Immature natural killer cell (primary cell): Measurements from ENCODE around the gene VPS4A. TPM values are rescaled to one million over a fixed set of nuclear protein-coding genes. Genes with fewer than 3 reads are reported as not detected.
"Not testable (repeated sequence)": the region's sequence is repeated elsewhere in the genome, so short reads cannot be mapped to it uniquely, and the experiment has no call there.

ENCODE experiments used
- DNase-seq, 3 donors: peaks; one replicate each; pipeline ENCODE4 v3.0.0; 2022; ENCODE audit warnings: mixed read lengths in 1 of 3
- H3K27ac Mint-ChIP-seq, 6 donors: one replicate each; pipeline ENCODE4 v1.8.0; 2020; ENCODE audit warnings: mixed read lengths in 6 of 6, mild to moderate bottlenecking in 5 of 6, inconsistent platforms in 4 of 6, moderate library complexity in 3 of 6
- H3K27me3 Mint-ChIP-seq, 3 donors: one replicate each; pipeline ENCODE4 v1.8.0; 2020 to 2021; ENCODE audit warnings: low read depth in 3 of 3, mild to moderate bottlenecking in 3 of 3, mixed read lengths in 3 of 3, moderate library complexity in 3 of 3, inconsistent platforms in 1 of 3
- H3K36me3 Mint-ChIP-seq, 3 donors: one replicate each; pipeline ENCODE4 v1.8.0; 2020; ENCODE audit warnings: mixed read lengths in 3 of 3, inconsistent platforms in 2 of 3, mild to moderate bottlenecking in 2 of 3
- H3K4me1 Mint-ChIP-seq, 2 donors: one replicate each; pipeline ENCODE4 v1.8.0; 2020; ENCODE audit warnings: inconsistent platforms in 2 of 2, mild to moderate bottlenecking in 2 of 2, mixed read lengths in 2 of 2, moderate library complexity in 1 of 2
- H3K4me3 Mint-ChIP-seq, 5 donors: one replicate each; pipeline ENCODE4 v1.8.0; 2020; ENCODE audit warnings: mild to moderate bottlenecking in 5 of 5, mixed read lengths in 5 of 5, inconsistent platforms in 3 of 5, moderate library complexity in 3 of 5
- H3K9me3 Mint-ChIP-seq, 6 donors: one replicate each; pipeline ENCODE4 v1.8.0; 2020; ENCODE audit warnings: mild to moderate bottlenecking in 6 of 6, mixed read lengths in 6 of 6, inconsistent platforms in 4 of 6, moderate library complexity in 3 of 6
- polyA plus RNA-seq, 3 donors: library from polyadenylated mRNA; unstranded; fragments of 300-500 nt; fragmentation: Illumina TruSeq; gene quantifications; one replicate each; pipeline ENCODE4 v1.2.3, GENCODE V29; 2021

VPS4A gene
- polyA plus RNA-seq, 3 donors from 2014 or later = 26.5 to 52.0 (median 30.9) TPM

- peak overlapping the region in 1 of 6 donors; percentile 70 for H3K27ac Mint-ChIP-seq
- H3K4me1 Mint-ChIP-seq, H3K9me3 Mint-ChIP-seq, H3K4me3 Mint-ChIP-seq, DNase-seq, H3K27me3 Mint-ChIP-seq, H3K36me3 Mint-ChIP-seq: not testable (repeated sequence)
Observed at GRCh38 chr16:69291657-69292056, 19.5 kb upstream of the VPS4A start.

- peaks cover 0 to 4% (median 0%) of the 10 kb centered on the region in 3 donors for H3K36me3 Mint-ChIP-seq
- no peak overlapping the region for H3K4me3 Mint-ChIP-seq
- no peaks in the 10 kb centered on the region for H3K4me1 Mint-ChIP-seq
- peak overlapping the region in 4 of 6 donors; percentile 0 to 47 (median 12) for H3K27ac Mint-ChIP-seq
- no peaks in the 10 kb centered on the region for H3K9me3 Mint-ChIP-seq
- H3K27me3 Mint-ChIP-seq = no peaks in the 10 kb centered on the region
- DNase-seq = no peak
Observed at GRCh38 chr16:69293401-69293800, 17.7 kb upstream of the VPS4A start.

- H3K36me3 Mint-ChIP-seq = peaks cover 0 to 3% (median 0%) of the 10 kb centered on the region in 3 donors
- H3K27me3 Mint-ChIP-seq = no peaks in the 10 kb centered on the region
- H3K4me1 Mint-ChIP-seq = no peaks in the 10 kb centered on the region
- H3K4me3 Mint-ChIP-seq = no peak overlapping the region
- no peak for DNase-seq
- no peak overlapping the region for H3K27ac Mint-ChIP-seq
- no peaks in the 10 kb centered on the region for H3K9me3 Mint-ChIP-seq
Observed at GRCh38 chr16:69294051-69294450, 17.1 kb upstream of the VPS4A start.

DNA sequence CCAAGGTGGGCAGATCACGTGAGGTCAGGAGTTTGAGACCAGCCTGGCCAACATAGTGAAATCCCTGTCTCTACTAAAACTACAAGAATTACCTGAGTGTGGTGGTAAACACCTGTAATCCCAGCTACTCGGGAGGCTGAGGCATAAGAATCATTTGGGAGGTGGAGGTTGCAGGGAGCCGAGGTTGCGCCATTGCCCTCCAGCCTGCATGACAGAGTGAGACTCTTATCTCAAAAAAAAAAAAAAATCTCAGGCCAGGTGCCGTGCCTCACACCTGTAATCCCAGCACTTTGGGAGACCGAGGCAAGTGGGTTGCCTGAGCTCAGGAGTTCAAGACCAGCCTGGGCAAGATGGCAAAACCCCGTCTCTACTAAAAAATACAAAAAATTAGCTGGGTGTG is 14.4 kb upstream of the VPS4A start:
- not testable (repeated sequence) for H3K4me1 Mint-ChIP-seq, H3K27ac Mint-ChIP-seq, H3K9me3 Mint-ChIP-seq, DNase-seq, H3K27me3 Mint-ChIP-seq, H3K4me3 Mint-ChIP-seq
- H3K36me3 Mint-ChIP-seq = peaks cover 10 to 15% (median 14%) of the 10 kb centered on the region in 3 donors

- Mint-ChIP-seq H3K36me3 (peaks cover 10 to 16% (median 15%) of the 10 kb centered on the region in 3 donors), H3K27me3 (peaks cover 0 to 2% (median 0%) of the 10 kb centered on the region in 3 donors), H3K4me1 (no peaks in the 10 kb centered on the region), H3K27ac (no peak overlapping the region), H3K4me3 (no peak overlapping the region), H3K9me3 (no peaks in the 10 kb centered on the region)
- no peak for DNase-seq
Observed at GRCh38 chr16:69298261-69298660, 12.9 kb upstream of the VPS4A start.

DNA sequence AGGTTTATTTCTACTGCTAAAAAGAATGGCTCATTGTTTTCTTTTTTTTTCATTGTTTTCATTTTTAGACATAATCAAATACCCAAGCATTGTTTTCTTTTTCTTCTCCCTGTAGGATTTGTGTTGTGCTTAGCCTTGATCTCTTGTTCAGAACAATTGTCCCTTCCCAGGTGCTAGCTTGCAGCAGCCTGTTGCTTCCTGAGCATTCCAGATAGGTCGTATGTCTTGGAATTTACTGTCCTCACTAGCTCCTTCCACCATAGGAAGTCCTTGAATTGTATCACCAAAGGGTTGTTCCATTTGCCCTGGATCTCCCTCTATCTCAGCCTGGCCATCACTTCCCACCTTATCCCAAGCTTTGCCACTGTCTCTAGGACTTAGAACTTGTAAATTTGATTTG is 10.0 kb upstream of the VPS4A start:
- Mint-ChIP-seq H3K27me3 (peaks cover 0 to 2% (median 0%) of the 10 kb centered on the region in 3 donors), H3K9me3 (no peaks in the 10 kb centered on the region), H3K4me1 (no peaks in the 10 kb centered on the region), H3K27ac (no peak overlapping the region), H3K4me3 (no peak overlapping the region), H3K36me3 (peaks cover 14 to 19% (median 17%) of the 10 kb centered on the region in 3 donors)
- no peak for DNase-seq

GRCh38 chr16:69301861-69302260 is 9.3 kb upstream of the VPS4A start:
- H3K27ac Mint-ChIP-seq = no peak overlapping the region
- peaks cover 14 to 19% (median 17%) of the 10 kb centered on the region in 3 donors for H3K36me3 Mint-ChIP-seq
- peaks cover 0 to 2% (median 0%) of the 10 kb centered on the region in 3 donors for H3K27me3 Mint-ChIP-seq
- H3K4me1 Mint-ChIP-seq = no peaks in the 10 kb centered on the region
- no peak for DNase-seq
- H3K9me3 Mint-ChIP-seq = no peaks in the 10 kb centered on the region
- H3K4me3 Mint-ChIP-seq = no peak overlapping the region

GRCh38 chr16:69302301-69302700 is 8.8 kb upstream of the VPS4A start:
- H3K27me3 Mint-ChIP-seq = peaks cover 0 to 2% (median 0%) of the 10 kb centered on the region in 3 donors
- no peaks in the 10 kb centered on the region for H3K9me3 Mint-ChIP-seq
- no peaks in the 10 kb centered on the region for H3K4me1 Mint-ChIP-seq
- no peak overlapping the region for H3K4me3 Mint-ChIP-seq
- no peak overlapping the region for H3K27ac Mint-ChIP-seq
- H3K36me3 Mint-ChIP-seq = peaks cover 14 to 19% (median 17%) of the 10 kb centered on the region in 3 donors
- no peak for DNase-seq

- Mint-ChIP-seq H3K27me3 (peaks cover 2 to 3% (median 2%) of the 10 kb centered on the region in 3 donors), H3K36me3 (peaks cover 7 to 10% (median 9%) of the 10 kb centered on the region in 3 donors), H3K27ac (no peak overlapping the region), H3K4me1 (peaks cover 7 to 9% of the 10 kb centered on the region in 2 donors), H3K4me3 (no peak overlapping the region), H3K9me3 (no peaks in the 10 kb centered on the region)
- DNase-seq = no peak
Observed at GRCh38 chr16:69306031-69306430, 5.1 kb upstream of the VPS4A start.

- peaks cover 11 to 14% of the 10 kb centered on the region in 2 donors for H3K4me1 Mint-ChIP-seq
- DNase-seq = no peak
- no peaks in the 10 kb centered on the region for H3K9me3 Mint-ChIP-seq
- H3K27ac Mint-ChIP-seq = no peak overlapping the region
- peaks cover 3 to 4% (median 4%) of the 10 kb centered on the region in 3 donors for H3K36me3 Mint-ChIP-seq
- no peak overlapping the region for H3K4me3 Mint-ChIP-seq
- H3K27me3 Mint-ChIP-seq = peaks cover 2 to 3% (median 2%) of the 10 kb centered on the region in 3 donors
Observed at GRCh38 chr16:69307091-69307490, 4.1 kb upstream of the VPS4A start.

DNA sequence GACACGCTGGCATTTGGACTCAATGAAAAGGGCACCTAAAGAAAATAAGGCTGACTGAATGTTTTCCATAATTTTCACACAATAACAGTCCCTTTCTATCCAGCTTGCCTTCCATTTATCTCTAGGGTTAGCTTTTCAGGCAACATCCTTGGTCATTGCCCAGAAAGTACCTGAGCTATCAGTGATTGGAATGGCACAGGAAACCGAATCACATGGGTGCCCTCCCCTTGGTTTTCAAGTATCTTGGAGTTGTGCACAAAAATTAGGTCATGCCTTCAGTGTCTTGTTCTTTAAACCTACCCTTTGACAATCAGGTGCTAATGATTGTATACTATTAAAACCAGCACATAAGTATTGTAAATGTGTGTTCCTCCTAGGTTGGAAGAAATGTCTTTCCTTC is 3.3 kb upstream of the VPS4A start:
- Mint-ChIP-seq H3K27ac (peak overlapping the region in 1 of 6 donors; percentile 2), H3K4me3 (no peak overlapping the region), H3K4me1 (peaks cover 16 to 17% of the 10 kb centered on the region in 2 donors), H3K36me3 (peaks cover 3 to 4% (median 4%) of the 10 kb centered on the region in 3 donors), H3K27me3 (peaks cover 1 to 2% (median 2%) of the 10 kb centered on the region in 3 donors), H3K9me3 (no peaks in the 10 kb centered on the region)
- no peak for DNase-seq

- no peak for DNase-seq
- Mint-ChIP-seq H3K36me3 (peaks cover 3 to 4% (median 4%) of the 10 kb centered on the region in 3 donors), H3K27me3 (peaks cover 1 to 4% (median 2%) of the 10 kb centered on the region in 3 donors), H3K9me3 (no peaks in the 10 kb centered on the region), H3K27ac (peak overlapping the region in 5 of 6 donors; percentile 5 to 59 (median 39)), H3K4me3 (peak overlapping the region; percentile 18 to 69 (median 59)), H3K4me1 (peaks cover 28 to 29% of the 10 kb centered on the region in 2 donors)
Observed at GRCh38 chr16:69309316-69309715, 1.8 kb upstream of the VPS4A start.

DNA sequence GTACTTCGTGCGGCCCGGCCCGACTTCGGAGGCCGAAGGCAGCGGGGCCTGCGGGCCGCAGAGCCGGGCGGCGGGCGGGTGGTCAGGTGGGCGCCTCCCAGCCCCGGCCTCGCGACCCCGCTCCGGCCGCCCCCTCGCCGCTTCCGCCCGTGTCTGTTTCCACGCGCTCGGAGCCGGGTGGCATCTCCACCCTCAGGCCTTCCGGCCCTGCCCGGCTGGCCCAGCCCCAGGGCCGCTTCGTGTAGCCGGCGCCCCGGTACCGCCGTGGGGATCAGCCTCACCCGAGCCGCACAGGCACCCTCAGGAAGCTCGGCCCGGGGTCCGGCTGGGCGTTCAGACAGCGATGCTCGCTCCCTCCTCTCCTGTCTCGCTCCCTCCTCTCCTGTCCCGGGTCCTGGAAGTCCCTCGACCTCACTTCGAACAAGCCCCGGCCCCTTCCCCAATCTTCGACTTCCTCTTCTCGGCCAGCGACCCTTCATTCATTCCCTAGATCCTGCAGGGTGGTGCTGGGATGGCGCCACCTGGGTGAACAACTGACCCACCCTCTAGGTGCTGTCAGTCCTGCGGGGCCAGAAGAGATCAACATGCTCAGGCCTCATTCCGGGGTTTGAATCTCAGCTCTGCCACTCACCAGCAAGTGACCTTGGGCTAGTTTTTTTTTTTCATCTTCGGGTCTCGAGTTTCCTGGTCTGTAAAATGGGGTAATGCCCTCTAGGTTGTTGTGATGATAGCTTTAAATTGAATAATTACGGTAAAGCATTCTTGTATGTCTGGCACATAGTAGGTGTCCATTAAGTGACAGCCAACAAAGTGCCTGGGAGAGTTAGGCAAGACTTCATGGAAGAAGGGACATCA is 610 bp downstream of the VPS4A start:
- DNase-seq = no peak
- Mint-ChIP-seq H3K4me3 (peak overlapping the region; percentile 91 to 99 (median 96)), H3K27me3 (peaks cover 1 to 4% (median 2%) of the 10 kb centered on the region in 3 donors), H3K9me3 (no peaks in the 10 kb centered on the region), H3K27ac (peak overlapping the region; percentile 89 to 98 (median 91)), H3K36me3 (peaks cover 0 to 10% (median 0%) of the 10 kb centered on the region in 3 donors), H3K4me1 (peaks cover 31 to 34% of the 10 kb centered on the region in 2 donors)

GRCh38 chr16:69313469-69313868 is 2.3 kb downstream of the VPS4A start:
- peak overlapping the region in 4 of 6 donors; percentile 36 to 82 (median 62) for H3K27ac Mint-ChIP-seq
- H3K9me3 Mint-ChIP-seq = no peaks in the 10 kb centered on the region
- peaks cover 1 to 4% (median 2%) of the 10 kb centered on the region in 3 donors for H3K27me3 Mint-ChIP-seq
- H3K4me1 Mint-ChIP-seq = peaks cover 31 to 34% of the 10 kb centered on the region in 2 donors
- peaks cover 0 to 10% (median 0%) of the 10 kb centered on the region in 3 donors for H3K36me3 Mint-ChIP-seq
- DNase-seq = no peak
- H3K4me3 Mint-ChIP-seq = peak overlapping the region; percentile 69 to 76 (median 71)
